Measurements from ENCODE around the gene UBIAD1. TPM values are rescaled to one million over a fixed set of nuclear protein-coding genes. Genes with fewer than 3 reads are reported as not detected.

UBIAD1 gene
- total and polyA plus RNA-seq, 9 of the 15 experiments (the other 6 are each of a cell fraction or from before 2014, with no cell fraction given) = 6.2 to 34.3 (median 22.3) TPM

- Histone ChIP-seq H2AFZ (ENCODE audit: low read depth, low read length) (no peak overlapping the region), H4K20me1 (replicated peaks; ENCODE audit: control insufficient read depth, insufficient read depth, low read length) (peaks cover 12% of the 10 kb centered on the region; the same call in 1 of the 2 replicates), H3K27me3 (ENCODE audit: control insufficient read depth in 2 of 2, insufficient read depth in 2 of 2, low read length in 2 of 2) (no peaks in the 10 kb centered on the region), H3K4me3 (no peak overlapping the region), H3K9ac (ENCODE audit: insufficient read depth in 1 of 2, low read depth in 2 of 2, low read length in 2 of 2) (no peak overlapping the region), H3K36me3 (ENCODE audit: control insufficient read depth, insufficient read depth, low read length) (peaks cover 88% of the 10 kb centered on the region), H3K9me1 (ENCODE audit: control insufficient read depth, insufficient read depth, low read length) (no peaks in the 10 kb centered on the region), H3K9me3 (replicated peaks; ENCODE audit: control insufficient read depth, insufficient read depth, low read depth, low read length) (no peaks in the 10 kb centered on the region), H3K4me2 (ENCODE audit: insufficient read depth, low read length) (no peak overlapping the region), H3K27ac (ENCODE audit: extremely low read depth, low read depth, low read length) (no peak overlapping the region), H3K4me1 (replicated peaks in 1 of 2; ENCODE audit: control insufficient read depth in 2 of 2, insufficient read depth in 2 of 2, low read length in 2 of 2) (peaks cover 12 to 18% of the 10 kb centered on the region in 2 experiments; a peak in 4 of 5 replicates), H3K79me2 (ENCODE audit: control insufficient read depth, insufficient read depth, low read length) (peaks cover 56% of the 10 kb centered on the region)
- ChIA-PET POLR2A (interaction anchor here (0.8 to 1.9 kb wide), 3 partner anchors 9 to 20 kb away, joined by 4 to 10 read pairs (median 5); partner anchors contain the start of gene MTOR), CTCF (ENCODE audit: low intra/inter-chr PET ratio) (interaction anchor here (0.6 kb wide), 1 partner anchor 38 kb away, joined by 3 read pairs; no protein-coding TSS in a partner anchor)
- FAIRE-seq = no peak
- BruUV-seq (replicated peaks) = no TSS peak
- DNase-seq (ENCODE audit: extremely low read depth in 1 of 4, low spot score in 3 of 4) = peak in 1 of 4 experiments; percentile 8
- WGBS (ENCODE audit: insufficient coverage, low coverage, missing lambda C conversion rate) = 92% methylated on average over 4 of the region's 4 CpGs
- TF ChIP-seq GTF2E2 (tag; IDR thresholded peaks at IDR 0.05) = no peak
- no peak for TF ChIP-seq FOXP1 (CRISPR knock-in tag; IDR thresholded peaks at IDR 0.05)
- TF ChIP-seq, protein P1, sequence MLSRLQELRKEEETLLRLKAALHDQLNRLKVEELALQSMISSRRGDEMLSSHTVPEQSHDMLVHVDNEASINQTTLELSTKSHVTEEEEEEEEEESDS (CRISPR knock-in tag; IDR thresholded peaks at IDR 0.05) = no peak
- TF ChIP-seq, protein P2, sequence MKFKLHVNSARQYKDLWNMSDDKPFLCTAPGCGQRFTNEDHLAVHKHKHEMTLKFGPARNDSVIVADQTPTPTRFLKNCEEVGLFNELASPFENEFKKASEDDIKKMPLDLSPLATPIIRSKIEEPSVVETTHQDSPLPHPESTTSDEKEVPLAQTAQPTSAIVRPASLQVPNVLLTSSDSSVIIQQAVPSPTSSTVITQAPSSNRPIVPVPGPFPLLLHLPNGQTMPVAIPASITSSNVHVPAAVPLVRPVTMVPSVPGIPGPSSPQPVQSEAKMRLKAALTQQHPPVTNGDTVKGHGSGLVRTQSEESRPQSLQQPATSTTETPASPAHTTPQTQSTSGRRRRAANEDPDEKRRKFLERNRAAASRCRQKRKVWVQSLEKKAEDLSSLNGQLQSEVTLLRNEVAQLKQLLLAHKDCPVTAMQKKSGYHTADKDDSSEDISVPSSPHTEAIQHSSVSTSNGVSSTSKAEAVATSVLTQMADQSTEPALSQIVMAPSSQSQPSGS (CRISPR knock-in tag; IDR thresholded peaks at IDR 0.05) = no peak
- no peak for TF ChIP-seq ZNF217 (CRISPR knock-in tag; IDR thresholded peaks at IDR 0.05)
- no peak for TF ChIP-seq ZC3H4 (CRISPR knock-in tag; IDR thresholded peaks at IDR 0.05; ENCODE audit: borderline replicate concordance)
- TF ChIP-seq POLR2AphosphoS2 (IDR thresholded peaks at IDR 0.05; ENCODE audit: low read length) = no peak
- TF ChIP-seq RERE (CRISPR knock-in tag; IDR thresholded peaks at IDR 0.05; ENCODE audit: borderline replicate concordance) = no peak
- intact Hi-C loops (cut with micrococcal nuclease) (no loop called here), in situ Hi-C loops (cut with MboI) (no loop called here)
- no peak for ATAC-seq
Observed at GRCh38 chr1:11280719-11281376, 7.8 kb downstream of the UBIAD1 start.
